ENCODE measurements around the gene SPATA6L. TPM values are rescaled to one million over a fixed set of nuclear protein-coding genes. Genes with fewer than 3 reads are reported as not detected.

Gene SPATA6L
- total and polyA plus RNA-seq, 2 experiments from 2014 or later = 1.7 to 1.9 TPM

DNA sequence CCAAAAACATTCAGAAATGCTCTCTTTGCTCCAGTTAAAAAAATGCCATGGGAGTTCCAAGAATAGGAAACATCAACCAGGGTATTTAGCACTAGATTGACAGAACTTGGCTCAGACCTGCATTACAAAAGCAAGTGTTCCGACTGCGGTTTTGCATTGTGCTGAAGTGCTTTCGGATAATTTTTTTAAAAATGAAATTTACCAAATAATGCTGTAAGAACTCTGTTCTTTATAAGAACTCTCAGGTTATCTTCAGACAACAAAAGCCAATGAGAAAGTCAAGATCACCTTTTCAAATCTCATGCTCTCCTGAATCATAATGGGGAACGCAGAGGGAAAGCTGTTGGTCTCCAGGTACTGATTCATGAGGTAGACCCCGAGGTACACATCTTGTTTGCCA is 4.7 kb downstream of the SPATA6L start:
- Mint-ChIP-seq H3K4me3 (peak overlapping the region; percentile 75), H3K36me3 (ENCODE audit: low read depth) (peaks cover 4% of the 10 kb centered on the region; the same call in 1 of the 3 replicates), H3K27ac (peak overlapping the region; percentile 68; the same call in 1 of the 2 replicates), H3K27me3 (ENCODE audit: insufficient read depth, low read depth, poor library complexity) (peaks cover 5% of the 10 kb centered on the region), H3K4me1 (peaks cover 57% of the 10 kb centered on the region), H3K9me3 (0 out of 3 replicates have a peak, but pooled peaks cover 3% of the 10 kb centered on the region)
- Histone ChIP-seq H3K79me2 (replicated peaks; ENCODE audit: insufficient read depth) (peaks cover 13% of the 10 kb centered on the region; the same call in 1 of the 2 replicates), H4K20me1 (replicated peaks; ENCODE audit: insufficient read depth) (no peaks in the 10 kb centered on the region), H3K27ac (ENCODE audit: low read depth) (peak overlapping the region; percentile 26; the same call in 1 of the 2 replicates), H3K4me2 (peak overlapping the region; percentile 70), H3K4me3 (peak overlapping the region; percentile 79), H3K9me2 (ENCODE audit: insufficient read depth) (no peaks in the 10 kb centered on the region), H2AFZ (peak overlapping the region; percentile 8; the same call in 1 of the 2 replicates), H3K27me3 (ENCODE audit: insufficient read depth) (0 out of 2 replicates have a peak, but pooled peaks cover 2% of the 10 kb centered on the region), H3K36me3 (ENCODE audit: insufficient read depth) (no peaks in the 10 kb centered on the region), H3K4me1 (ENCODE audit: insufficient read depth) (peaks cover 50% of the 10 kb centered on the region), H3F3A (replicated peaks; ENCODE audit: low read depth) (no peaks in the 10 kb centered on the region)
- peak; percentile 2; the same call in 1 of the 3 replicates for ATAC-seq
- no peak for DNase-seq (ENCODE audit: low spot score)
- TF ChIP-seq POLR2AphosphoS5 (IDR thresholded peaks at IDR 0.05; ENCODE audit: low read depth) (no peak), STAT1 (IDR thresholded peaks at IDR 0.05; ENCODE audit: unreplicated experiment) (no peak), CREB1 (CRISPR knock-in tag; IDR thresholded peaks at IDR 0.05; ENCODE audit: low read depth) (no peak), ZNF114 (CRISPR knock-in tag; IDR thresholded peaks at IDR 0.05) (no peak), ZNF331 (CRISPR knock-in tag; IDR thresholded peaks at IDR 0.05; ENCODE audit: low read depth) (no peak), NANOG (IDR thresholded peaks at IDR 0.05; ENCODE audit: borderline replicate concordance) (no peak), JUNB (IDR thresholded peaks at IDR 0.05; ENCODE audit: unreplicated experiment) (no peak), EZH2phosphoT487 (IDR thresholded peaks at IDR 0.05; ENCODE audit: unreplicated experiment) (no peak), EZH2 (IDR thresholded peaks at IDR 0.05; ENCODE audit: low read depth, unreplicated experiment) (no peak)
- TF ChIP-seq, protein P1, sequence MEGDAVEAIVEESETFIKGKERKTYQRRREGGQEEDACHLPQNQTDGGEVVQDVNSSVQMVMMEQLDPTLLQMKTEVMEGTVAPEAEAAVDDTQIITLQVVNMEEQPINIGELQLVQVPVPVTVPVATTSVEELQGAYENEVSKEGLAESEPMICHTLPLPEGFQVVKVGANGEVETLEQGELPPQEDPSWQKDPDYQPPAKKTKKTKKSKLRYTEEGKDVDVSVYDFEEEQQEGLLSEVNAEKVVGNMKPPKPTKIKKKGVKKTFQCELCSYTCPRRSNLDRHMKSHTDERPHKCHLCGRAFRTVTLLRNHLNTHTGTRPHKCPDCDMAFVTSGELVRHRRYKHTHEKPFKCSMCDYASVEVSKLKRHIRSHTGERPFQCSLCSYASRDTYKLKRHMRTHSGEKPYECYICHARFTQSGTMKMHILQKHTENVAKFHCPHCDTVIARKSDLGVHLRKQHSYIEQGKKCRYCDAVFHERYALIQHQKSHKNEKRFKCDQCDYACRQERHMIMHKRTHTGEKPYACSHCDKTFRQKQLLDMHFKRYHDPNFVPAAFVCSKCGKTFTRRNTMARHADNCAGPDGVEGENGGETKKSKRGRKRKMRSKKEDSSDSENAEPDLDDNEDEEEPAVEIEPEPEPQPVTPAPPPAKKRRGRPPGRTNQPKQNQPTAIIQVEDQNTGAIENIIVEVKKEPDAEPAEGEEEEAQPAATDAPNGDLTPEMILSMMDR (conservative IDR thresholded peaks at IDR 0.05; ENCODE audit: low read depth in 2 of 2) = no peak
- TF ChIP-seq, protein P2, sequence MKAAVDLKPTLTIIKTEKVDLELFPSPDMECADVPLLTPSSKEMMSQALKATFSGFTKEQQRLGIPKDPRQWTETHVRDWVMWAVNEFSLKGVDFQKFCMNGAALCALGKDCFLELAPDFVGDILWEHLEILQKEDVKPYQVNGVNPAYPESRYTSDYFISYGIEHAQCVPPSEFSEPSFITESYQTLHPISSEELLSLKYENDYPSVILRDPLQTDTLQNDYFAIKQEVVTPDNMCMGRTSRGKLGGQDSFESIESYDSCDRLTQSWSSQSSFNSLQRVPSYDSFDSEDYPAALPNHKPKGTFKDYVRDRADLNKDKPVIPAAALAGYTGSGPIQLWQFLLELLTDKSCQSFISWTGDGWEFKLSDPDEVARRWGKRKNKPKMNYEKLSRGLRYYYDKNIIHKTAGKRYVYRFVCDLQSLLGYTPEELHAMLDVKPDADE (IDR thresholded peaks at IDR 0.05) = no peak
- TF ChIP-seq, protein P3, sequence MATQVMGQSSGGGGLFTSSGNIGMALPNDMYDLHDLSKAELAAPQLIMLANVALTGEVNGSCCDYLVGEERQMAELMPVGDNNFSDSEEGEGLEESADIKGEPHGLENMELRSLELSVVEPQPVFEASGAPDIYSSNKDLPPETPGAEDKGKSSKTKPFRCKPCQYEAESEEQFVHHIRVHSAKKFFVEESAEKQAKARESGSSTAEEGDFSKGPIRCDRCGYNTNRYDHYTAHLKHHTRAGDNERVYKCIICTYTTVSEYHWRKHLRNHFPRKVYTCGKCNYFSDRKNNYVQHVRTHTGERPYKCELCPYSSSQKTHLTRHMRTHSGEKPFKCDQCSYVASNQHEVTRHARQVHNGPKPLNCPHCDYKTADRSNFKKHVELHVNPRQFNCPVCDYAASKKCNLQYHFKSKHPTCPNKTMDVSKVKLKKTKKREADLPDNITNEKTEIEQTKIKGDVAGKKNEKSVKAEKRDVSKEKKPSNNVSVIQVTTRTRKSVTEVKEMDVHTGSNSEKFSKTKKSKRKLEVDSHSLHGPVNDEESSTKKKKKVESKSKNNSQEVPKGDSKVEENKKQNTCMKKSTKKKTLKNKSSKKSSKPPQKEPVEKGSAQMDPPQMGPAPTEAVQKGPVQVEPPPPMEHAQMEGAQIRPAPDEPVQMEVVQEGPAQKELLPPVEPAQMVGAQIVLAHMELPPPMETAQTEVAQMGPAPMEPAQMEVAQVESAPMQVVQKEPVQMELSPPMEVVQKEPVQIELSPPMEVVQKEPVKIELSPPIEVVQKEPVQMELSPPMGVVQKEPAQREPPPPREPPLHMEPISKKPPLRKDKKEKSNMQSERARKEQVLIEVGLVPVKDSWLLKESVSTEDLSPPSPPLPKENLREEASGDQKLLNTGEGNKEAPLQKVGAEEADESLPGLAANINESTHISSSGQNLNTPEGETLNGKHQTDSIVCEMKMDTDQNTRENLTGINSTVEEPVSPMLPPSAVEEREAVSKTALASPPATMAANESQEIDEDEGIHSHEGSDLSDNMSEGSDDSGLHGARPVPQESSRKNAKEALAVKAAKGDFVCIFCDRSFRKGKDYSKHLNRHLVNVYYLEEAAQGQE (IDR thresholded peaks at IDR 0.05; ENCODE audit: unreplicated experiment) = no peak
- TF ChIP-seq, protein P4, sequence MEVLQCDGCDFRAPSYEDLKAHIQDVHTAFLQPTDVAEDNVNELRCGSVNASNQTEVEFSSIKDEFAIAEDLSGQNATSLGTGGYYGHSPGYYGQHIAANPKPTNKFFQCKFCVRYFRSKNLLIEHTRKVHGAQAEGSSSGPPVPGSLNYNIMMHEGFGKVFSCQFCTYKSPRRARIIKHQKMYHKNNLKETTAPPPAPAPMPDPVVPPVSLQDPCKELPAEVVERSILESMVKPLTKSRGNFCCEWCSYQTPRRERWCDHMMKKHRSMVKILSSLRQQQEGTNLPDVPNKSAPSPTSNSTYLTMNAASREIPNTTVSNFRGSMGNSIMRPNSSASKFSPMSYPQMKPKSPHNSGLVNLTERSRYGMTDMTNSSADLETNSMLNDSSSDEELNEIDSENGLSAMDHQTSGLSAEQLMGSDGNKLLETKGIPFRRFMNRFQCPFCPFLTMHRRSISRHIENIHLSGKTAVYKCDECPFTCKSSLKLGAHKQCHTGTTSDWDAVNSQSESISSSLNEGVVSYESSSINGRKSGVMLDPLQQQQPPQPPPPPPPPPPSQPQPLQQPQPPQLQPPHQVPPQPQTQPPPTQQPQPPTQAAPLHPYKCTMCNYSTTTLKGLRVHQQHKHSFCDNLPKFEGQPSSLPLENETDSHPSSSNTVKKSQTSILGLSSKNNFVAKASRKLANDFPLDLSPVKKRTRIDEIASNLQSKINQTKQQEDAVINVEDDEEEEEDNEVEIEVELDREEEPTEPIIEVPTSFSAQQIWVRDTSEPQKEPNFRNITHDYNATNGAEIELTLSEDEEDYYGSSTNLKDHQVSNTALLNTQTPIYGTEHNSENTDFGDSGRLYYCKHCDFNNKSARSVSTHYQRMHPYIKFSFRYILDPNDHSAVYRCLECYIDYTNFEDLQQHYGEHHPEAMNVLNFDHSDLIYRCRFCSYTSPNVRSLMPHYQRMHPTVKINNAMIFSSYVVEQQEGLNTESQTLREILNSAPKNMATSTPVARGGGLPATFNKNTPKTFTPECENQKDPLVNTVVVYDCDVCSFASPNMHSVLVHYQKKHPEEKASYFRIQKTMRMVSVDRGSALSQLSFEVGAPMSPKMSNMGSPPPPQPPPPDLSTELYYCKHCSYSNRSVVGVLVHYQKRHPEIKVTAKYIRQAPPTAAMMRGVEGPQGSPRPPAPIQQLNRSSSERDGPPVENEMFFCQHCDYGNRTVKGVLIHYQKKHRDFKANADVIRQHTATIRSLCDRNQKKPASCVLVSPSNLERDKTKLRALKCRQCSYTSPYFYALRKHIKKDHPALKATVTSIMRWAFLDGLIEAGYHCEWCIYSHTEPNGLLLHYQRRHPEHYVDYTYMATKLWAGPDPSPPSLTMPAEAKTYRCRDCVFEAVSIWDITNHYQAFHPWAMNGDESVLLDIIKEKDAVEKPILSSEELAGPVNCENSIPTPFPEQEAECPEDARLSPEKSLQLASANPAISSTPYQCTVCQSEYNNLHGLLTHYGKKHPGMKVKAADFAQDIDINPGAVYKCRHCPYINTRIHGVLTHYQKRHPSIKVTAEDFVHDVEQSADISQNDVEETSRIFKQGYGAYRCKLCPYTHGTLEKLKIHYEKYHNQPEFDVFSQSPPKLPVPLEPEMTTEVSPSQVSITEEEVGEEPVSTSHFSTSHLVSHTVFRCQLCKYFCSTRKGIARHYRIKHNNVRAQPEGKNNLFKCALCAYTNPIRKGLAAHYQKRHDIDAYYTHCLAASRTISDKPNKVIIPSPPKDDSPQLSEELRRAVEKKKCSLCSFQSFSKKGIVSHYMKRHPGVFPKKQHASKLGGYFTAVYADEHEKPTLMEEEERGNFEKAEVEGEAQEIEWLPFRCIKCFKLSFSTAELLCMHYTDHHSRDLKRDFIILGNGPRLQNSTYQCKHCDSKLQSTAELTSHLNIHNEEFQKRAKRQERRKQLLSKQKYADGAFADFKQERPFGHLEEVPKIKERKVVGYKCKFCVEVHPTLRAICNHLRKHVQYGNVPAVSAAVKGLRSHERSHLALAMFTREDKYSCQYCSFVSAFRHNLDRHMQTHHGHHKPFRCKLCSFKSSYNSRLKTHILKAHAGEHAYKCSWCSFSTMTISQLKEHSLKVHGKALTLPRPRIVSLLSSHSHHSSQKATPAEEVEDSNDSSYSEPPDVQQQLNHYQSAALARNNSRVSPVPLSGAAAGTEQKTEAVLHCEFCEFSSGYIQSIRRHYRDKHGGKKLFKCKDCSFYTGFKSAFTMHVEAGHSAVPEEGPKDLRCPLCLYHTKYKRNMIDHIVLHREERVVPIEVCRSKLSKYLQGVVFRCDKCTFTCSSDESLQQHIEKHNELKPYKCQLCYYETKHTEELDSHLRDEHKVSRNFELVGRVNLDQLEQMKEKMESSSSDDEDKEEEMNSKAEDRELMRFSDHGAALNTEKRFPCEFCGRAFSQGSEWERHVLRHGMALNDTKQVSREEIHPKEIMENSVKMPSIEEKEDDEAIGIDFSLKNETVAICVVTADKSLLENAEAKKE (CRISPR knock-in tag; IDR thresholded peaks at IDR 0.05) = no peak
